H1 (cell line): ENCODE results near the gene AGBL1. TPM values are rescaled to one million over a fixed set of nuclear protein-coding genes. Genes with fewer than 3 reads are reported as not detected.

Experiments
- CTCF ChIA-PET: fragments of 300-600 bp; sonication (Branson Sonifier 250); formaldehyde crosslinking; loops from one replicate; lab custom pipeline; 2021; ENCODE audit not compliant: partially characterized antibody; lab: Charles Lee
- POLR2A ChIA-PET: fragments of 300-600 bp; sonication (Branson Sonifier 250); formaldehyde crosslinking; loops from one replicate; lab custom pipeline; 2021; ENCODE audit warnings: inconsistent platforms; ENCODE audit not compliant: partially characterized antibody; lab: Charles Lee
- DNase-seq, 2 experiments: peaks; one replicate each; pipeline versions ENCODE4 v3.0.0 to v3.0.0-alpha.2; 2010 to 2022; ENCODE audit warnings: low spot score in 2 of 2, low read depth in 1 of 2, mixed read lengths in 1 of 2
- FAIRE-seq: peaks from 2 replicates; lab custom pipeline; 2011; peaks lifted over from hg19 to GRCh38; lab: Jason Lieb, UNC
- H2AFZ ChIP-seq: 2 replicates; pipeline ENCODE4 v1.8.1; 2012; ENCODE audit warnings: low read length, inconsistent platforms
- H2AK5ac ChIP-seq: 2 replicates; pipeline ENCODE4 v1.6.1; 2013; ENCODE audit warnings: low read depth, low read length
- H2BK120ac ChIP-seq: replicated peaks from 2 replicates; pipeline ENCODE3; 2013; ENCODE audit warnings: low read depth, low read length, inconsistent platforms
- H2BK12ac ChIP-seq: 2 replicates; pipeline ENCODE4 v1.6.1; 2013; ENCODE audit warnings: low read depth, low read length
- H2BK15ac ChIP-seq: 2 replicates; pipeline ENCODE4 v1.6.1; 2013; ENCODE audit warnings: low read length
- H2BK20ac ChIP-seq: 2 replicates; pipeline ENCODE4 v1.6.1; 2013; ENCODE audit warnings: low read length
- H2BK5ac ChIP-seq: 2 replicates; pipeline ENCODE4 v1.6.1; 2013; ENCODE audit warnings: low read depth, low read length
- H3K14ac ChIP-seq: 2 replicates; pipeline ENCODE4 v1.6.1; 2013; ENCODE audit warnings: inconsistent platforms; ENCODE audit not compliant: insufficient read length
- H3K18ac ChIP-seq: 2 replicates; pipeline ENCODE4 v1.6.1; 2013; ENCODE audit warnings: low read length; ENCODE audit errors: extremely low read depth
- H3K23ac ChIP-seq: 2 replicates; pipeline ENCODE4 v1.6.1; 2013; ENCODE audit warnings: inconsistent platforms; ENCODE audit not compliant: insufficient read length
- H3K23me2 ChIP-seq: 2 replicates; pipeline ENCODE4 v1.6.1; 2013; ENCODE audit warnings: low read depth, low read length
- H3K27ac ChIP-seq: 2 replicates; pipeline ENCODE4 v1.6.1; 2011; ENCODE audit warnings: low read depth, low read length, inconsistent platforms
- H3K27me3 ChIP-seq, 4 experiments: replicated peaks in 1 of 4; 1 replicate in 1 of 4; 2 replicates in 3 of 4; pipeline versions ENCODE4 v1.6.1 to v1.8.1; 2011 to 2013; ENCODE audit warnings: low read length in 3 of 4, mild to moderate bottlenecking in 3 of 4, inconsistent platforms in 2 of 4, mixed read lengths in 2 of 4, moderate library complexity in 1 of 4; ENCODE audit not compliant: control insufficient read depth in 3 of 4, insufficient read depth in 3 of 4; ENCODE audit errors: extremely low read depth in 1 of 4
- H3K36me3 ChIP-seq, 4 experiments: 2 replicates each; pipeline versions ENCODE4 v1.6.1 to v1.8.1; 2011 to 2013; ENCODE audit warnings: mild to moderate bottlenecking in 4 of 4, low read length in 3 of 4, moderate library complexity in 2 of 4, control low read depth in 1 of 4, inconsistent platforms in 1 of 4; ENCODE audit not compliant: insufficient read depth in 4 of 4, control insufficient read depth in 2 of 4
- H3K4ac ChIP-seq: replicated peaks from 2 replicates; pipeline ENCODE3; 2013; ENCODE audit warnings: low read length, low read depth, mixed read lengths, inconsistent platforms; ENCODE audit not compliant: insufficient read length
- H3K4me1 ChIP-seq, 4 experiments: replicated peaks in 1 of 4; 1 replicate in 1 of 4; 2 replicates in 3 of 4; pipeline versions ENCODE4 v1.6.1 to v1.8.1; 2011 to 2013; ENCODE audit warnings: low read length in 3 of 4, inconsistent platforms in 2 of 4, mixed read lengths in 1 of 4; ENCODE audit not compliant: insufficient read depth in 4 of 4, control insufficient read depth in 3 of 4
- H3K4me2 ChIP-seq, 2 experiments: 2 replicates each; pipeline versions ENCODE4 v1.6.1 to v1.8.1; 2011 to 2013; ENCODE audit warnings: low read depth in 2 of 2, low read length in 2 of 2, control low read depth in 1 of 2, inconsistent platforms in 1 of 2, mild to moderate bottlenecking in 1 of 2; ENCODE audit not compliant: insufficient read depth in 1 of 2
- H3K4me3 ChIP-seq, 4 experiments: fragments of 200-600, 300-600 bp in 1 of 4; sonication (generic), shearing (Covaris generic), sonication (Bioruptor Twin) in 1 of 4; 2 replicates each; pipeline versions ENCODE4 v1.5.1 to v1.8.1; 2011 to 2016; ENCODE audit warnings: low read length in 4 of 4, low read depth in 3 of 4, control low read depth in 2 of 4, inconsistent platforms in 2 of 4, mild to moderate bottlenecking in 2 of 4, mixed read lengths in 1 of 4, moderate library complexity in 1 of 4; ENCODE audit not compliant: insufficient read depth in 2 of 4; ENCODE audit errors: extremely low read depth in 1 of 4
- H3K56ac ChIP-seq: replicated peaks from 2 replicates; pipeline ENCODE3; 2013; ENCODE audit warnings: low read depth, mild to moderate bottlenecking, mixed read lengths, low read length, inconsistent platforms; ENCODE audit not compliant: insufficient read length
- H3K79me1 ChIP-seq: 2 replicates; pipeline ENCODE4 v1.6.1; 2013; ENCODE audit warnings: low read depth, low read length, control low read depth
- H3K79me2 ChIP-seq, 2 experiments: 2 replicates each; pipeline versions ENCODE4 v1.6.1 to v1.8.1; 2012 to 2013; ENCODE audit warnings: low read length in 2 of 2, mild to moderate bottlenecking in 2 of 2, inconsistent platforms in 1 of 2; ENCODE audit not compliant: insufficient read depth in 2 of 2, control insufficient read depth in 1 of 2
- H3K9ac ChIP-seq, 4 experiments: replicated peaks in 1 of 4; 1 replicate in 1 of 4; 2 replicates in 3 of 4; pipeline versions ENCODE4 v1.6.1 to v1.8.1; 2011 to 2013; ENCODE audit warnings: low read depth in 3 of 4, low read length in 3 of 4, control low read depth in 2 of 4, mild to moderate bottlenecking in 2 of 4, moderate library complexity in 2 of 4, inconsistent platforms in 1 of 4; ENCODE audit errors: extremely low read depth in 1 of 4
- H3K9me3 ChIP-seq, 2 experiments: 2 replicates each; pipeline versions ENCODE4 v1.6.1 to v1.8.1; 2012 to 2013; ENCODE audit warnings: mild to moderate bottlenecking in 2 of 2, moderate library complexity in 2 of 2, control low read depth in 1 of 2, inconsistent platforms in 1 of 2, low read depth in 1 of 2, low read length in 1 of 2, mixed read lengths in 1 of 2; ENCODE audit not compliant: insufficient read depth in 2 of 2
- H4K20me1 ChIP-seq, 2 experiments: replicated peaks in 1 of 2; 2 replicates each; pipeline versions ENCODE3 to v1.8.1; 2011 to 2013; ENCODE audit warnings: inconsistent platforms in 2 of 2, low read length in 2 of 2, mild to moderate bottlenecking in 1 of 2; ENCODE audit not compliant: insufficient read depth in 2 of 2, control insufficient read depth in 1 of 2
- H4K5ac ChIP-seq: 2 replicates; pipeline ENCODE4 v1.6.1; 2013; ENCODE audit warnings: low read length, low read depth, mixed read lengths, inconsistent platforms; ENCODE audit not compliant: insufficient read length
- H4K8ac ChIP-seq: 2 replicates; pipeline ENCODE4 v1.8.0; 2013; ENCODE audit warnings: mild to moderate bottlenecking, moderate library complexity, low read length, inconsistent platforms; ENCODE audit not compliant: insufficient read depth; ENCODE audit errors: extremely low read depth
- H4K91ac ChIP-seq: replicated peaks from 2 replicates; pipeline ENCODE3; 2013; ENCODE audit warnings: low read length, mixed read lengths, inconsistent platforms; ENCODE audit not compliant: insufficient read length
- CTBP2 ChIP-seq: IDR thresholded peaks from 2 replicates; pipeline ENCODE4 v1.7.0; 2011; ENCODE audit warnings: borderline replicate concordance, mild to moderate bottlenecking, moderate library complexity, mixed read lengths, low read length; ENCODE audit not compliant: insufficient read depth, insufficient read length
- E2F6 ChIP-seq: IDR thresholded peaks from 2 replicates; pipeline ENCODE4 v1.6.1; 2012; ENCODE audit warnings: inconsistent platforms
- HDAC2 ChIP-seq, 2 experiments: fragments of 300-600 bp in 1 of 2; sonication (generic) in 1 of 2; IDR thresholded peaks; 2 replicates each; pipeline ENCODE4 v1.6.1; 2011 to 2012; ENCODE audit warnings: low read depth in 2 of 2, low read length in 2 of 2, mild to moderate bottlenecking in 2 of 2, moderate library complexity in 2 of 2, borderline replicate concordance in 1 of 2, inconsistent platforms in 1 of 2
- POU5F1 ChIP-seq: IDR thresholded peaks from 2 replicates; pipeline ENCODE4 v1.6.1; 2011; ENCODE audit warnings: low read depth, mild to moderate bottlenecking, low read length, moderate library complexity
- RBBP5 ChIP-seq: IDR thresholded peaks from 2 replicates; pipeline ENCODE4 v1.7.1; 2012; ENCODE audit warnings: low read depth, mild to moderate bottlenecking, inconsistent platforms, low read length, moderate library complexity, borderline replicate concordance
- SAP30 ChIP-seq: fragments of 300-600 bp; sonication (generic); IDR thresholded peaks from 2 replicates; pipeline ENCODE4 v1.7.1; 2012; ENCODE audit warnings: low read length, moderate library complexity, mild to moderate bottlenecking, inconsistent platforms; ENCODE audit not compliant: insufficient read depth, insufficient replicate concordance
- SIRT6 ChIP-seq: IDR thresholded peaks from one replicate; pipeline ENCODE4 v1.7.1; 2012; ENCODE audit warnings: low read length, inconsistent platforms
- TAF7 ChIP-seq: optimal IDR thresholded peaks from 2 replicates; pipeline ENCODE3; 2011; ENCODE audit warnings: low read depth, mild to moderate bottlenecking, inconsistent platforms, low read length, moderate library complexity, borderline replicate concordance
- ZNF274 ChIP-seq: IDR thresholded peaks from 2 replicates; pipeline ENCODE4 v1.7.0; 2012; ENCODE audit warnings: low read length, borderline replicate concordance; ENCODE audit errors: extremely low read depth
- WGBS, 2 experiments: shearing (Covaris generic) in 1 of 2; methylation state at CpG; one replicate each; pipeline versions ENCODE4 v1.1.6 to v1.1.7; 2013 to 2015; ENCODE audit warnings: low lambda C conversion rate in 2 of 2, mixed read lengths in 2 of 2, inconsistent platforms in 1 of 2, low coverage in 1 of 2, missing lambda C conversion rate in 1 of 2; ENCODE audit not compliant: insufficient replicate concordance in 2 of 2, insufficient coverage in 1 of 2, insufficient read length in 1 of 2; ENCODE audit errors: extremely low coverage in 1 of 2, missing lambda C conversion rate in 1 of 2; 5-methylcytosine and 5-hydroxymethylcytosine counted together
- polyA plus RNA-seq, 7 experiments: library from polyadenylated mRNA; depleted of rRNA in 3 of 7; stranded (reverse) in 5 of 7; unstranded in 2 of 7; fragments of >200 nt in 5 of 7; fragments of 200-250 nt in 2 of 7; gene quantifications; 1 replicate in 5 of 7; 2 replicates in 1 of 7; 4 replicates in 1 of 7; pipeline versions ENCODE4 v1.2.1 to v1.2.3, GENCODE V29; 2011 to 2013; ENCODE audit warnings: missing spikeins in 2 of 7, mixed read lengths in 2 of 7
- total RNA-seq: library from RNA; stranded (reverse); fragmentation: NEBNext Ultra II Directional; extraction: Animal tissue kit (Norgen Biotek cat#: 25700); gene quantifications from 2 replicates; pipeline ENCODE4 v1.2.1, GENCODE V29; 2021

The AGBL1 gene
- total and polyA plus RNA-seq, 2 of the 8 experiments (the other 6 are each of a cell fraction or from before 2014, with no cell fraction given) = not detected

GRCh38 chr15:86797135-86797534 is 717.5 kb downstream of the AGBL1 start:
- H4K91ac ChIP-seq = no peak overlapping the region
- H2BK5ac ChIP-seq = no peak overlapping the region
- H2AFZ ChIP-seq = no peak overlapping the region
- WGBS, 2 experiments = 73% methylated on average over 3 of the region's 3 CpGs; no CpG with 5 or more reads in 1 of the 2 experiments
- TF ChIP-seq CTBP2 (no peak), SAP30 (no peak), HDAC2 (IDR thresholded peaks at IDR 0.05; ENCODE audit: borderline replicate concordance in 1 of 2, low read depth in 2 of 2, low read length in 2 of 2) (no peak), TAF7 (no peak), E2F6 (no peak), POU5F1 (no peak), ZNF274 (no peak), RBBP5 (no peak), SIRT6 (no peak)
- H3K79me1 ChIP-seq = no peaks in the 10 kb centered on the region
- no peak overlapping the region for H3K4ac ChIP-seq
- H3K36me3 ChIP-seq = no peaks in the 10 kb centered on the region
- no peak overlapping the region for H3K23ac ChIP-seq
- H3K18ac ChIP-seq = no peak overlapping the region
- H3K27me3 ChIP-seq = no peaks in the 10 kb centered on the region
- H3K9me3 ChIP-seq = no peaks in the 10 kb centered on the region
- H3K27ac ChIP-seq = no peak overlapping the region
- no peak for DNase-seq
- H2AK5ac ChIP-seq = no peak overlapping the region
- no peak overlapping the region for H3K14ac ChIP-seq
- no peak overlapping the region for H2BK120ac ChIP-seq
- no peak overlapping the region for H2BK20ac ChIP-seq
- no peak overlapping the region for H3K9ac ChIP-seq
- H2BK12ac ChIP-seq = no peak overlapping the region
- no peak overlapping the region for H3K4me2 ChIP-seq
- H3K23me2 ChIP-seq = no peaks in the 10 kb centered on the region
- no peak overlapping the region for H2BK15ac ChIP-seq
- ChIA-PET CTCF (interaction anchor here (0.6 kb wide), 1 partner anchor 78 kb away, joined by 3 read pairs; no protein-coding TSS in a partner anchor), POLR2A (no interaction called here)
- H3K4me1 ChIP-seq = no peaks in the 10 kb centered on the region
- no peak for FAIRE-seq
- H3K56ac ChIP-seq = no peak overlapping the region
- no peak overlapping the region for H4K5ac ChIP-seq
- H4K20me1 ChIP-seq = no peaks in the 10 kb centered on the region
- no peak overlapping the region for H4K8ac ChIP-seq
- no peaks in the 10 kb centered on the region for H3K79me2 ChIP-seq
- no peak overlapping the region for H3K4me3 ChIP-seq
